SU-DHL-6 (cell line): ENCODE measurements around the gene PSMD3.
"Not testable (repeated sequence)": the region's sequence is repeated elsewhere in the genome, so short reads cannot be mapped to it uniquely, and the experiment has no call there.

Source experiments
- H2AFZ ChIP-seq: fragments of 200-600 bp; sonication (generic); 2 replicates; pipeline ENCODE4 v1.6.1; 2014; ENCODE audit warnings: low read depth, mild to moderate bottlenecking, moderate library complexity, mixed read lengths, antibody characterized with exemption, low read length; ENCODE audit not compliant: severe bottlenecking
- H3F3A ChIP-seq: fragments of 200-600 bp; shearing (Covaris generic); 2 replicates; pipeline ENCODE4 v1.6.0; 2016; ENCODE audit warnings: antibody characterized with exemption, mild to moderate bottlenecking; ENCODE audit not compliant: insufficient read depth
- H3K27ac ChIP-seq: fragments of 200-600 bp; sonication (generic); 2 replicates; pipeline ENCODE4 v1.5.1; 2016; ENCODE audit warnings: low read depth, mild to moderate bottlenecking, low read length, moderate library complexity, mixed read lengths
- H3K27me3 ChIP-seq: fragments of 200-600 bp; sonication (generic), shearing (Covaris generic); 2 replicates; pipeline ENCODE4 v1.6.0; 2014; ENCODE audit warnings: mild to moderate bottlenecking, low read length
- H3K36me3 ChIP-seq: fragments of 200-600 bp; sonication (generic); 2 replicates; pipeline ENCODE4 v1.6.1; 2014; ENCODE audit warnings: mild to moderate bottlenecking, low read length, mixed read lengths
- H3K4me2 ChIP-seq: fragments of 300-600, 200-600 bp; shearing (Covaris generic), sonication (generic); 2 replicates; pipeline ENCODE4 v1.6.0; 2014; ENCODE audit warnings: low read length, low read depth, mild to moderate bottlenecking; ENCODE audit not compliant: poor library complexity, severe bottlenecking
- H3K4me3 ChIP-seq: fragments of 200-600 bp; sonication (generic); 2 replicates; pipeline ENCODE4 v1.5.1; 2014; ENCODE audit warnings: antibody characterized with exemption, low read length, mild to moderate bottlenecking, mixed read lengths; ENCODE audit not compliant: insufficient read depth, poor library complexity, severe bottlenecking
- H3K79me2 ChIP-seq: fragments of 200-600 bp; sonication (generic); 2 replicates; pipeline ENCODE4 v1.6.1; 2014; ENCODE audit warnings: mild to moderate bottlenecking, low read length, moderate library complexity; ENCODE audit not compliant: insufficient read depth
- H3K9ac ChIP-seq: fragments of 200-600 bp; sonication (generic); 2 replicates; pipeline ENCODE4 v1.7.0; 2014; ENCODE audit warnings: mild to moderate bottlenecking, low read length
- H3K9me2 ChIP-seq: fragments of 200-600 bp; sonication (generic); replicated peaks from 2 replicates; pipeline ENCODE4 v1.6.1; 2014; ENCODE audit warnings: low read length; ENCODE audit not compliant: insufficient read depth
- H3K9me3 ChIP-seq: fragments of 200-600 bp; sonication (generic); 2 replicates; pipeline ENCODE4 v1.6.1; 2014; ENCODE audit warnings: low read length, mixed read lengths; ENCODE audit not compliant: insufficient read depth
- H4K20me1 ChIP-seq: fragments of 200-600 bp; sonication (generic); 2 replicates; pipeline ENCODE4 v1.6.1; 2014; ENCODE audit warnings: low read depth, mild to moderate bottlenecking, antibody characterized with exemption, low read length, moderate library complexity, mixed read lengths
- EZH2phosphoT487 ChIP-seq: fragments of 200-600 bp; sonication (generic), shearing (Covaris generic); conservative IDR thresholded peaks from 2 replicates; pipeline ENCODE4 v1.6.1; 2018; ENCODE audit warnings: mild to moderate bottlenecking, antibody characterized with exemption, low read length, moderate library complexity, mixed read lengths
- TF ChIP-seq, protein P1 (sequence below): fragments of 200-600 bp; sonication (generic); IDR thresholded peaks from one replicate; pipeline ENCODE4 v1.5.1; 2017; ENCODE audit warnings: antibody characterized with exemption, mild to moderate bottlenecking, low read length, moderate library complexity; ENCODE audit not compliant: insufficient read depth, poor library complexity, severe bottlenecking

Gene PSMD3

DNA sequence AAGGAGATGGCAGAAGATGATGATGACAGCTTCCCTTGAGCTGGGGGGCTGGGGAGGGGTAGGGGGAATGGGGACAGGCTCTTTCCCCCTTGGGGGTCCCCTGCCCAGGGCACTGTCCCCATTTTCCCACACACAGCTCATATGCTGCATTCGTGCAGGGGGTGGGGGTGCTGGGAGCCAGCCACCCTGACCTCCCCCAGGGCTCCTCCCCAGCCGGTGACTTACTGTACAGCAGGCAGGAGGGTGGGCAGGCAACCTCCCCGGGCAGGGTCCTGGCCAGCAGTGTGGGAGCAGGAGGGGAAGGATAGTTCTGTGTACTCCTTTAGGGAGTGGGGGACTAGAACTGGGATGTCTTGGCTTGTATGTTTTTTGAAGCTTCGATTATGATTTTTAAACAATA is 16.9 kb downstream of the PSMD3 start:
- TF ChIP-seq, protein P1, sequence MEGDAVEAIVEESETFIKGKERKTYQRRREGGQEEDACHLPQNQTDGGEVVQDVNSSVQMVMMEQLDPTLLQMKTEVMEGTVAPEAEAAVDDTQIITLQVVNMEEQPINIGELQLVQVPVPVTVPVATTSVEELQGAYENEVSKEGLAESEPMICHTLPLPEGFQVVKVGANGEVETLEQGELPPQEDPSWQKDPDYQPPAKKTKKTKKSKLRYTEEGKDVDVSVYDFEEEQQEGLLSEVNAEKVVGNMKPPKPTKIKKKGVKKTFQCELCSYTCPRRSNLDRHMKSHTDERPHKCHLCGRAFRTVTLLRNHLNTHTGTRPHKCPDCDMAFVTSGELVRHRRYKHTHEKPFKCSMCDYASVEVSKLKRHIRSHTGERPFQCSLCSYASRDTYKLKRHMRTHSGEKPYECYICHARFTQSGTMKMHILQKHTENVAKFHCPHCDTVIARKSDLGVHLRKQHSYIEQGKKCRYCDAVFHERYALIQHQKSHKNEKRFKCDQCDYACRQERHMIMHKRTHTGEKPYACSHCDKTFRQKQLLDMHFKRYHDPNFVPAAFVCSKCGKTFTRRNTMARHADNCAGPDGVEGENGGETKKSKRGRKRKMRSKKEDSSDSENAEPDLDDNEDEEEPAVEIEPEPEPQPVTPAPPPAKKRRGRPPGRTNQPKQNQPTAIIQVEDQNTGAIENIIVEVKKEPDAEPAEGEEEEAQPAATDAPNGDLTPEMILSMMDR: no peak
- TF ChIP-seq EZH2phosphoT487: no peak
- H3K9me2 ChIP-seq: no peaks in the 10 kb centered on the region
- no peaks in the 10 kb centered on the region for H3K27me3 ChIP-seq
- no peaks in the 10 kb centered on the region for H3K36me3 ChIP-seq
- H3F3A ChIP-seq: no peaks in the 10 kb centered on the region; the same call in 1 of the 2 replicates
- H3K9ac ChIP-seq: no peak overlapping the region
- H3K27ac ChIP-seq: no peak overlapping the region
- no peak overlapping the region for H3K4me2 ChIP-seq
- no peaks in the 10 kb centered on the region for H4K20me1 ChIP-seq
- no peaks in the 10 kb centered on the region for H3K9me3 ChIP-seq
- no peaks in the 10 kb centered on the region for H3K79me2 ChIP-seq
- H3K4me3 ChIP-seq: no peak overlapping the region
- H2AFZ ChIP-seq: no peak overlapping the region

GRCh38 chr17:39999067-39999466 is 18.5 kb downstream of the PSMD3 start:
- H3K79me2 ChIP-seq: no peaks in the 10 kb centered on the region
- no peak overlapping the region for H3K27ac ChIP-seq
- no peak overlapping the region for H3K4me3 ChIP-seq
- no peaks in the 10 kb centered on the region for H3K36me3 ChIP-seq
- no peak overlapping the region for H2AFZ ChIP-seq
- no peaks in the 10 kb centered on the region for H3K27me3 ChIP-seq
- no peaks in the 10 kb centered on the region for H3K9me3 ChIP-seq
- H3K4me2 ChIP-seq: no peak overlapping the region
- no peak overlapping the region for H3K9ac ChIP-seq
- no peaks in the 10 kb centered on the region for H4K20me1 ChIP-seq
- no peak for TF ChIP-seq EZH2phosphoT487
- TF ChIP-seq, protein P1: no peak
- H3K9me2 ChIP-seq: no peaks in the 10 kb centered on the region
- H3F3A ChIP-seq: no peaks in the 10 kb centered on the region; the same call in 1 of the 2 replicates

DNA sequence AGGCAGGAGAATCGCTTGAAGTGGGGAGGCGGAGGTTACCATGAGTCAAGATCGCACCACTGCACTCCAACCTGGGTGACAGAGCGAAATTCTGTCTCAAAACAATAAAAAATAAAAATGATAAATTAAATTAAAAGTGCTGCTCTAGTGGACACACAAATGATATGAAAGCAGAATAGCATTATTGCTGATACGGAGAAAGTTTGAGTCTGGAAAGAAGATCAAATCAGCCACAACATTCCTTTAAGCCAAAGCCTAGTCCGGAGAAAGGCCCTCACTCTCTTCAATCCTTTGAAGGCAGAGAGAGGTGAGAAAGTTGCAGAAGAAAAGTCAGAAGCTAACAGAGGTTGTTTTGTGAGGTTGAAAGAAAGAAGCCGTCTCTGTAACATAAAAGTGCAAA is 19.6 kb downstream of the PSMD3 start:
- no peaks in the 10 kb centered on the region; the same call in 1 of the 2 replicates for H3F3A ChIP-seq
- no peaks in the 10 kb centered on the region for H3K9me2 ChIP-seq
- no peaks in the 10 kb centered on the region for H3K36me3 ChIP-seq
- no peaks in the 10 kb centered on the region for H4K20me1 ChIP-seq
- no peaks in the 10 kb centered on the region for H3K27me3 ChIP-seq
- no peak overlapping the region for H3K4me2 ChIP-seq
- H3K9ac ChIP-seq: no peak overlapping the region
- TF ChIP-seq, protein P1: no peak
- no peak for TF ChIP-seq EZH2phosphoT487
- H3K4me3 ChIP-seq: no peak overlapping the region
- no peaks in the 10 kb centered on the region for H3K9me3 ChIP-seq
- H3K79me2 ChIP-seq: no peaks in the 10 kb centered on the region
- no peak overlapping the region for H3K27ac ChIP-seq
- no peak overlapping the region for H2AFZ ChIP-seq

- H2AFZ ChIP-seq, H4K20me1 ChIP-seq, H3K79me2 ChIP-seq, H3K9me3 ChIP-seq, H3K27ac ChIP-seq, H3K4me3 ChIP-seq, H3K9me2 ChIP-seq, H3K27me3 ChIP-seq, H3K9ac ChIP-seq, H3K4me2 ChIP-seq, H3K36me3 ChIP-seq, H3F3A ChIP-seq: not testable (repeated sequence)
These were observed 20.7 kb downstream of the PSMD3 start for GRCh38 chr17:40001335-40001734.
